GM21381 (cell line): Measurements from ENCODE around the gene ZNF736.
"Not testable (repeated sequence)": the region's sequence is repeated elsewhere in the genome, so short reads cannot be mapped to it uniquely, and the experiment has no call there.

Experiments used
- ATAC-seq: cut with Tn5 transposase; IDR thresholded peaks from one replicate; pipeline ENCODE4 v1.9.1; 2021; ENCODE audit warnings: mild to moderate bottlenecking, moderate library complexity; ENCODE audit not compliant: unreplicated experiment

Gene ZNF736

DNA sequence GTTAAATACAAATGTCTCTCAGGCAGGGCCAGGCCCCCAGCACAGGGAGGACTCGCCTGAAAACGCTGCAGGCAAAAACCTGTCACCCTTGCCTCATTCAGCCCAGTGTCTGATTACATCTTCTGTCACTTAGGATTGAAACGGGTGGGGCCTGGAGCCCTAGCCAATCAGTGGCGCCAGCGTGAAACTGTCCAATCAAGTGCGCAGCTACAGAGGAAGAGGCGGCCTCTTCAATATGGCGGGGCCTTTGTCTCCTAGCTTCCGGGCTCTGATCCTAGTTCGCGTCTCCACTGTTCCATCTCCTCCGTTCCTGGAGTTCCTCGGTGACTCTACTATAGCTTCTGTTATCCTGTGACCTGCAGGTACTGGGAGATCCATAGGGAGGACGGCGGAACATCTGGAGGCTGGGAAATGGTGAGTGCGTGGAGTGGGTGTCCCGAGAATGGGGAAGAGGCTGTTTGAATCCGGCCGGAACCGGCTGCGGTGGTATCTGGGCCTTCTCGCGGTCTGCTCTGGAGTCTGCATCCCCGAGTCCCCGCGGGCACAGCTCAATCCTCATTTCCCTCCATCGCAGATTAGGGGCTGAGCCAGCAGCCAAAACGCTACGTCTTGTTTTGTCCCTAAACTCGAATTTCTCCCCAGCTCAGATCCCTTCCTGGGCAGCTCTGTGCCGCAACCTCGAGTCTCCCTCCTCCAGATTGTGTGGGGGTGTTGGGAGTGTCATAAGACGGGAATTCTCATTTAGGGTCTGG, at the start of gene ZNF736:
ZNF736 (plus strand) TSS at position 222 of the 752 bp plus-strand sequence; CDS start at position 412, 190 bp downstream.
- peak; percentile 100 for ATAC-seq

DNA sequence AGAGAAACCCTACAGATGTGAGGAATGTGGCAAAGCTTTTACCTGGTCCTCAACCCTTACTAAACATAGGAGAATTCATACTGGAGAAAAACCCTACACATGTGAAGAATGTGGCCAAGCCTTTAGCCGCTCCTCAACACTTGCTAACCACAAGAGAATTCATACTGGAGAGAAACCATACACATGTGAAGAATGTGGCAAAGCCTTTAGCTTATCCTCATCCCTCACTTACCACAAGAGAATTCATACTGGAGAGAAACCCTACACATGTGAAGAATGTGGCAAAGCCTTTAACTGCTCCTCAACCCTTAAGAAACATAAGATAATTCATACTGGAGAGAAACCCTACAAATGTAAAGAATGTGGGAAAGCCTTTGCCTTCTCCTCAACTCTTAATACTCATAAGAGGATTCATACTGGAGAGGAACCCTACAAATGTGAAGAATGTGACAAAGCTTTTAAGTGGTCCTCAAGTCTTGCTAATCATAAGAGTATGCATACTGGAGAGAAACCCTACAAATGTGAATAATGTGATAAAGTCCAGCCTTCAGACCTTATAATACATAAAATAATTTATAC, 47.3 kb upstream of the ZNF736 start:
- no peak for ATAC-seq

- ATAC-seq = no peak
These were observed 36.1 kb upstream of the ZNF736 start for GRCh38 chr7:64277630-64278029.

- no peak for ATAC-seq
These were observed 18.9 kb upstream of the ZNF736 start for GRCh38 chr7:64294701-64295420.

DNA sequence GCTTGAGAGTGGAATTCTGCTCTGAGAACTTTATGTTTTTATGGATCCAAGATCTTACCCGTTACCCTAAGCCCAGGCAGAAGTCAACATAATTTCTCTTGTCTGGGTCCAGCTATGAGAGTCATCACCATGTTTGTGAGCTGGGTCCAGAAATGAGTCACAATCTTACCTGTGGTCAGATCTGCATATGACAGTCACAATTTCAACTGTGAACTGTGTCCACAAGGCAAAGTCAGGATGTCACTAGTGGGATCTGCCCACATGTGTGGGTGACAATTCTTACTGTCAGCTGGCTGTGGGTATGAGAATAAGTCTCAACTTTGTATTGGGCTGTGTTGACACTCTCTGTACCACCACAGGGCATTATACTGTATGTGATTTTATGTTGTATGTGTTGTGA, 16.3 kb upstream of the ZNF736 start:
- not testable (repeated sequence) for ATAC-seq

DNA sequence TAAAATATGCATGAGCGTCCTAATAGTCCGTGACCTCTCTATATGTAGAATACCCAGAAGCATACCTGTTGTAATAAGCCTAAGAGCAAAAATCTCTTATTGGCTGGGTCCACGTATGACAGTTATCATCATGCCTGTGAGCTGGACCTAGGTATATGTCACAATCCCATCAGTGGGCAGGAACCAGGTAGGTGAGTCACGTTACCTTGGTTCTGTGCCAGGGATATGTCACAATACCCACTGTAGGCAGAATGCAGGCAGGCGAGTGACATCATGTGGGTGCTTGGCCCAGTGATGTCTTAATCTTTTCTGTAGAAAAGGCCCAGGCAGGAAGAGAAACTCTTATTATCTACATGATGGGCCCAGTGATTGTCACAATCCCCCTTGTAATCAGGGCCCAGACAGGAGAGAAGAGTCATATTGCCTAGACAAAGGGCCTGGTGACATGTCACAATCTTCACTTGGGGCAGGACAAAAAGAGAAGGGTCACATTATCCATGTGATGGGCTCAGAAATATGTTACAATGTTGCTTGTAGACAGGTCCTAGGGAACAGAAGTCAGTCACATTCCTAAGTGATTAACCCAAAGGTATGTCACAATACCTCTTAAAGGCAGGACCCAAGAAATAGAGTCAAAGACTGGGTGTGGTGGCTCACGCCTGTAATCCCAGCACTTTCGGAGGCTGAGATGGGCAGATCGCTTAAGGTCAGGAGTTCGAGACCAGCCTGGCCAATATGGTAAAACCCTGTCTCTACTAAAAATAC, 12.9 kb upstream of the ZNF736 start:
- ATAC-seq = no peak

GRCh38 chr7:64307254-64308015, 6.3 kb upstream of the ZNF736 start:
- peak; percentile 99 for ATAC-seq

DNA sequence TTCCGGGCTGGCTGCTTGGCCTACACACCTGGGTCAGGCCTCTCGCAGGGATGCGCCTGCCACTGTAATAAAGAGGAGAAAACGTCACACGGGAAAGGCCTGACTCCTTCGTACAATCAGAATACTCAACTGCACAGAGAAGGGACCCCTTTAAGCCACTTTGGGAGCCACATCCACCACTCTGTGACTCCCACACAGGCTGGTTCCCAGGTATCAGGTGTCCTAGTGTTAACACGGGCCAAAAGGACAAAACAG, 5.8 kb upstream of the ZNF736 start:
- ATAC-seq = no peak

DNA sequence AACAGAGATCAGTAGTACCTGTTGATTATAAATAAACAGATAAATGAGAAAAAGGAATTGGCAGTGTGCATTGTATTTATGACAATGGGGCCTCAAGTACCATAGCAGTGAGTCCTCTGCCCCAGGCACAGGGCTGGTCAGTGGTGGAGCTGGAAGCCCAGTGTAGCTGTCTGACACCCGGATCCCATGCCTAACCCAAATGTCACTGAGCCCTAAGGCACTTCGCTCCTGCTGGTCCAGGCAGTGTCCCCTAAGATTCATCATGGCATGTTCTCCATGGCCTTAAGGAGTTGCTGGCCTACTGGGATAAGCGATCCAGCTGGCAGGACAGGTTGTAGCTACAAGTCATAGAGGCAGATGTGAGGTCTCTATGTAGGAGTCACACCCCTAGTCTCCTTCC, 3.3 kb upstream of the ZNF736 start:
- no peak for ATAC-seq

- no peak for ATAC-seq
These were observed 935 bp upstream of the ZNF736 start for GRCh38 chr7:64312826-64313225.

DNA sequence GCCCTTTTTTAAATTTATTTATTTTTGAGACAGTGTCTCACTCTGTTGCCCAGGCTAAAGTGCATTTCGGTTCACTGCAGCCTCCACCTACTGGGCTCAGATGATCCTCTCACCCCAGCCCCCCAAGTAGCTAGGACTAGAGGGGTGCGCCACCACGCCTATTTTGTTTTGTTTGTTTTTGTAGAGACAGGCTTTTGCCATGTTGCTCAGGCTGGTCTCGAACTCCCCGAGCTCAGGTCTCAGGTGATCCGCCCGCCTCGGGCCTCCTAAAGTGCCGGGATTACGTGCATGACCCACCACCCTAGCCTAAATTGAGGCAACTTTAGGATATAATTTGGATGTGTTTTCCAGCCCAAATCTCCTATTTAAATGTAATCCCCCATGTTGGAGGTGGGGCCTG, 805 bp downstream of the ZNF736 start:
- no peak for ATAC-seq

DNA sequence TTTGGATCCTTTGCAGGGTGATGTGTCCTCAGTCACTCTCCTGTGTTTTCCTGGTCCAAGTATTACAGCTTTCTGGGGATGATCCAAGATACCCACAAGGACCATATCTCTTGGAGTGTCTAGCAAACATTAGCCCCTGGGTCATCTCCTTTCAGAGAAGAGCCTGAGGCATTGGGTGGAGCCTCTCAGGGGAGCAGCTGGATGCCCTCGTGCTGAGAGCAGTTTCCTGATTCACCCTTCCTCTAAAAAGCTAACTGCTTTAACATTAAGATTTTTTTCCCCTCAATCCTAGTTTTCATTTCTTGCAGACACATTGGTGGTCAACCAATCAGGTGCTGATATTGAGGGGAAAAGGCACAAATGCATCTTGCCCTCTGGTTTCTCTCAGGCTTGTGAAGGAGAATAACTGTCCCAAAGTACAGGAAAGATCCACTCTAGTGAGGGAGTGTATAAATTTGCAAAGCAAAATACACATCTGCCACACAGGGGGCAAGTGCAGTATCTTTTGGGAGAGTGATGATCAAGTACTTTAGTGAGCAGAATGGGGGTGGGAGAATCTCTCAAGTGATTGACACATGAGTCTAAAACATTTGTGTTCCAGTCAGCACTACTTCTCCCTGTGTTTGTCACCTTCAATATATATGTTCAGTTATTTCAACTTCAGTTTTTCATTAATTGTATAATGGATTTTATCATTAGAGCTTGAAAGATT, 2.4 kb downstream of the ZNF736 start:
- ATAC-seq = not testable (repeated sequence)

- ATAC-seq = no peak
These were observed 7.1 kb downstream of the ZNF736 start for GRCh38 chr7:64320547-64321513.

GRCh38 chr7:64324166-64324565, 10.4 kb downstream of the ZNF736 start:
- not testable (repeated sequence) for ATAC-seq

DNA sequence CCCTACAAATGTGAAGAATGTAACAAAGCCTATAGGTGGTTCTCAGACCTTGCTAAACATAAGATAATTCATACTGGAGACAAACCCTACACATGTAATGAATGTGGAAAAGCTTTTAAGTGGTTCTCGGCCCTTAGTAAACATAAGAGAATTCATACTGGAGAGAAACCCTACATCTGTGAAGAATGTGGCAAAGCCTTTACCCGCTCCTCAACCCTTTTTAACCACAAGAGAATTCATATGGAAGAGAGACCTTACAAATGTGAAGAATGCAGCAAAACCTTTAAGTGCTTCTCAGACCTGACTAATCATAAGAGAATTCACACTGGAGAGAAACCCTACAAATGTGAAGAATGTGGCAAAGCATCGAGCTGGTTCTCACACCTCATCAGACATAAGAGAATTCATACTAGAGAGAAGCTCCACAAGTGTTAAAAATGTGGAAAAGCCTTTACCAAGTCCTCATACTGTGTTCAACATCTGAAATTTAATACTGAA, 35.0 kb downstream of the ZNF736 start:
- not testable (repeated sequence) for ATAC-seq

- ATAC-seq = no peak
These were observed 45.8 kb downstream of the ZNF736 start for GRCh38 chr7:64359543-64359942.

DNA sequence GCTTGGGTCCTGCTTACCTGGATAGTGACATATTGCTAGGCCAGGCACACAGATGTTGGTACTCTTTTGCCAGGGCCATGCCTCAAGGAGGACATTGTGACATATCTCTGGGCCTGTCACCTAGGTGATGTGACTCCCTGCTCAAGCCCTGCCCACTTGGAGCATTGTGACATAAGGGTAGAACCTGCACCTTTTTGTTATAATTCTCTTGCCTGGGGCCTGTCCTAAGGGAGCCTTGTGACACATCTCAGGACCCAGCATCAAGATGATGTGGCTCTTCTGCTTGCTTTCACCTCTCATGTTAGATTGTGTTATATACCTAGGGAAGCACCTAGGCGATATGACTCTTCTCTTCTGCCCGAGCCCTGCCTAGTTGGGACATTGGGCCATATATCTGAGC, 57.4 kb downstream of the ZNF736 start:
- ATAC-seq = no peak

DNA sequence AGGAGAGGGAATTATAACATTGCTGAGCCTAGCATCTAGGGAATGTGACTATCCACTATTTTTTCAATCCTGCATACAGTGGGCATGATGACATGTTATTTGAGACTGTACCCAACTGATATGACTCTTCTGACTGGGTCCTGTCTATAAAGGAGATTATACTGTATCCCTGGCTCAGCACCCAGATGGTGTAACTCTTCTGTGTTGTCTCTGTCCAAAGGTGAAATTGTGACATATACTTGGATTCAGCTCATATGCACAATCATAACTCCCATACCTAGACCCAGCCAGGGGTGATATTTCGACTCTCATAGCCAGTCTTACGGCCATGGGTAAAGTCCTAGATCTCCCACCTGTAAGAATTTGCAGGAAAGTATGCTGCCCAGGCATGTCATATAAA, 59.3 kb downstream of the ZNF736 start:
- no peak for ATAC-seq

- no peak for ATAC-seq
These were observed 86.6 kb downstream of the ZNF736 start for GRCh38 chr7:64400401-64400800.
